HEK293 (cell line): ENCODE data around the gene ENOX2.

Source experiments
- CTCF ChIA-PET: fragments of 350-600 bp; formaldehyde crosslinking; extraction: SDS; loops from one replicate; lab custom pipeline; 2021; ENCODE audit warnings: antibody characterized with exemption; lab: Yijun Ruan, JAX
- POLR2A ChIA-PET: fragments of 300-600 bp; formaldehyde crosslinking; extraction: SDS; loops from one replicate; lab custom pipeline; 2020; ENCODE audit warnings: antibody characterized with exemption, inconsistent platforms; lab: Yijun Ruan, JAX
- H3K27ac ChIP-seq: fragments of 200-500 bp; sonication (Bioruptor generic); 2 replicates; pipeline ENCODE4 v1.5.1; 2014; ENCODE audit warnings: low read depth, low read length, control low read depth, inconsistent platforms; ENCODE audit errors: extremely low read depth
- H3K36me3 ChIP-seq, 2 experiments: fragments of 200-500 bp in 1 of 2; sonication (Bioruptor generic) in 1 of 2; 1 replicate in 1 of 2; 2 replicates in 1 of 2; pipeline ENCODE4 v1.5.1; 2014 to 2017; ENCODE audit warnings: inconsistent platforms in 2 of 2, low read length in 2 of 2; ENCODE audit not compliant: control insufficient read depth in 2 of 2, insufficient read depth in 1 of 2
- H3K4me1 ChIP-seq: fragments of 200-500 bp; sonication (Bioruptor generic); 2 replicates; pipeline ENCODE4 v1.5.1; 2014; ENCODE audit warnings: mild to moderate bottlenecking, low read length, inconsistent platforms; ENCODE audit not compliant: control insufficient read depth, insufficient read depth
- H3K4me3 ChIP-seq: 2 replicates; pipeline ENCODE4 v1.5.1; 2011; ENCODE audit warnings: low read depth, mild to moderate bottlenecking, control low read depth, low read length, moderate library complexity
- H3K9me3 ChIP-seq: fragments of 200-500 bp; sonication (Bioruptor generic); 2 replicates; pipeline ENCODE4 v1.5.1; 2014; ENCODE audit warnings: low read depth, low read length, inconsistent platforms; ENCODE audit not compliant: control insufficient read depth, insufficient read depth
- EGR2 ChIP-seq: fragments of 450-650 bp; formaldehyde crosslinking; IDR thresholded peaks from 2 replicates; pipeline ENCODE4 v1.5.1; 2016; ENCODE audit warnings: low read depth, missing biosample characterization, missing genetic modification characterization
- FEZF1 ChIP-seq: fragments of 450-650 bp; formaldehyde crosslinking; IDR thresholded peaks from 2 replicates; pipeline ENCODE4 v1.5.1; 2016; ENCODE audit warnings: missing biosample characterization, missing genetic modification characterization
- GLIS1 ChIP-seq: fragments of 450-650 bp; formaldehyde crosslinking; IDR thresholded peaks from 2 replicates; pipeline ENCODE4 v1.5.1; 2016; ENCODE audit warnings: missing biosample characterization, missing genetic modification characterization
- PRDM1 ChIP-seq: fragments of 450-650 bp; formaldehyde crosslinking; IDR thresholded peaks from 2 replicates; pipeline ENCODE4; 2016; ENCODE audit warnings: missing biosample characterization, missing genetic modification characterization
- SCRT1 ChIP-seq: fragments of 450-650 bp; formaldehyde crosslinking; IDR thresholded peaks from 2 replicates; pipeline ENCODE4 v1.5.1; 2016; ENCODE audit warnings: missing biosample characterization, missing genetic modification characterization, borderline replicate concordance
- SETDB1 ChIP-seq: IDR thresholded peaks from one replicate; pipeline ENCODE4 v1.6.1; 2017; ENCODE audit warnings: mild to moderate bottlenecking, low read length, moderate library complexity, mixed read lengths; ENCODE audit not compliant: insufficient read length
- YY1 ChIP-seq: fragments of 450-650 bp; formaldehyde crosslinking; IDR thresholded peaks from 2 replicates; pipeline ENCODE4 v1.5.1; 2018; ENCODE audit warnings: missing biosample characterization, missing genetic modification characterization
- ZNF133 ChIP-seq: fragments of 450-650 bp; formaldehyde crosslinking; IDR thresholded peaks from 2 replicates; pipeline ENCODE4 v1.5.1; 2016; ENCODE audit warnings: missing biosample characterization, missing genetic modification characterization
- ZNF155 ChIP-seq: fragments of 450-650 bp; formaldehyde crosslinking; IDR thresholded peaks from 2 replicates; pipeline ENCODE4 v1.5.1; 2016; ENCODE audit warnings: missing biosample characterization, missing genetic modification characterization
- ZNF157 ChIP-seq: fragments of 450-650 bp; formaldehyde crosslinking; IDR thresholded peaks from 2 replicates; pipeline ENCODE4 v1.5.1; 2016; ENCODE audit warnings: missing biosample characterization, missing genetic modification characterization
- ZNF16 ChIP-seq: fragments of 450-650 bp; formaldehyde crosslinking; IDR thresholded peaks from 2 replicates; pipeline ENCODE4 v1.5.1; 2016; ENCODE audit warnings: low read depth, missing biosample characterization, missing genetic modification characterization
- ZNF24 ChIP-seq: fragments of 450-650 bp; formaldehyde crosslinking; IDR thresholded peaks from 2 replicates; pipeline ENCODE4 v1.5.1; 2016; ENCODE audit warnings: missing biosample characterization, missing genetic modification characterization
- ZNF266 ChIP-seq: fragments of 450-650 bp; formaldehyde crosslinking; IDR thresholded peaks from 2 replicates; pipeline ENCODE4 v1.5.1; 2016; ENCODE audit warnings: missing biosample characterization, missing genetic modification characterization, low read depth
- ZNF341 ChIP-seq: fragments of 450-650 bp; formaldehyde crosslinking; IDR thresholded peaks from 2 replicates; pipeline ENCODE4; 2016; ENCODE audit warnings: low read depth, missing biosample characterization, missing genetic modification characterization
- ZNF501 ChIP-seq: fragments of 450-650 bp; formaldehyde crosslinking; IDR thresholded peaks from 2 replicates; pipeline ENCODE4 v1.5.1; 2016; ENCODE audit warnings: missing biosample characterization, missing genetic modification characterization
- ZNF544 ChIP-seq: fragments of 450-650 bp; formaldehyde crosslinking; IDR thresholded peaks from 2 replicates; pipeline ENCODE4 v1.5.0; 2017; ENCODE audit warnings: missing biosample characterization, missing genetic modification characterization
- ZNF596 ChIP-seq: fragments of 450-650 bp; IDR thresholded peaks from 2 replicates; pipeline ENCODE4 v1.5.0; 2018; ENCODE audit warnings: missing biosample characterization, mild to moderate bottlenecking, missing genetic modification characterization, moderate library complexity
- ZNF621 ChIP-seq: fragments of 450-650 bp; formaldehyde crosslinking; IDR thresholded peaks from 2 replicates; pipeline ENCODE4 v1.5.1; 2017; ENCODE audit warnings: missing biosample characterization, missing genetic modification characterization
- ZNF707 ChIP-seq: fragments of 450-650 bp; formaldehyde crosslinking; IDR thresholded peaks from 2 replicates; pipeline ENCODE4 v1.5.1; 2016; ENCODE audit warnings: missing biosample characterization, missing genetic modification characterization
- ZNF776 ChIP-seq: fragments of 450-650 bp; formaldehyde crosslinking; IDR thresholded peaks from 2 replicates; pipeline ENCODE4 v1.5.0; 2017; ENCODE audit warnings: missing biosample characterization, missing genetic modification characterization, borderline replicate concordance
- ZNF843 ChIP-seq: fragments of 450-650 bp; formaldehyde crosslinking; IDR thresholded peaks from 2 replicates; pipeline ENCODE4 v1.5.1; 2016; ENCODE audit warnings: missing biosample characterization, missing genetic modification characterization
- TF ChIP-seq, protein P1 (sequence below): fragments of 450-650 bp; formaldehyde crosslinking; IDR thresholded peaks from 2 replicates; pipeline ENCODE4 v1.5.1; 2016; ENCODE audit warnings: missing biosample characterization, missing genetic modification characterization
- TF ChIP-seq, protein P2 (sequence below): fragments of 450-650 bp; formaldehyde crosslinking; IDR thresholded peaks from 2 replicates; pipeline ENCODE4 v1.5.1; 2016; ENCODE audit warnings: missing biosample characterization, missing genetic modification characterization, borderline replicate concordance
- TF ChIP-seq, protein P3 (sequence below): fragments of 450-650 bp; formaldehyde crosslinking; IDR thresholded peaks from 2 replicates; pipeline ENCODE4 v1.5.1; 2016; ENCODE audit warnings: missing biosample characterization, missing genetic modification characterization, low read depth
- TF ChIP-seq, protein P4 (sequence below): fragments of 450-650 bp; formaldehyde crosslinking; IDR thresholded peaks from 2 replicates; pipeline ENCODE4 v1.5.1; 2016; ENCODE audit warnings: missing biosample characterization, missing genetic modification characterization, borderline replicate concordance

Gene ENOX2

DNA sequence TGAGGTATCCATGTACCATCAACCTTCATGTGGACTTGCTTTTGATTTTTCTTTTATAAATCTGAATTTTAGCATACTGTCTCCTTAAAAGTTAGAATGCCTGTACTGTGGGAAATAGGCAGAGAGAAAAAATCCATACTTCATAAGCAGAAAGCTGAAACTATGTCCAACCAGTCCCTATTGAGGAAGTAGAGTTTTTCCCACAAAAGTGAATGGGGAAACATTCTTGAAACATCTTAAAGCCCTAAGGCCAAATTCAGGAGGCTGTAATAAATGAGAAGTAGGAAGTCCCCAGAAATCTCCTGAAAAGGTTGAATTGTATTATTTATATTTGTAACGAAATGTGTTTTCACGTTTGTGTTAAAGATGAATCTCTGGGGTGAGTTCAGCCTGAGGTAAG, 56.3 kb downstream of the ENOX2 start (continued):
- TF ChIP-seq SETDB1 (no peak), ZNF341 (no peak), ZNF266 (tag by site-specific recombination) (no peak), EGR2 (no peak), GLIS1 (tag by site-specific recombination) (no peak), ZNF155 (tag by site-specific recombination) (no peak), ZNF544 (no peak), ZNF843 (no peak), ZNF24 (tag by site-specific recombination) (no peak)
- TF ChIP-seq, protein P1, sequence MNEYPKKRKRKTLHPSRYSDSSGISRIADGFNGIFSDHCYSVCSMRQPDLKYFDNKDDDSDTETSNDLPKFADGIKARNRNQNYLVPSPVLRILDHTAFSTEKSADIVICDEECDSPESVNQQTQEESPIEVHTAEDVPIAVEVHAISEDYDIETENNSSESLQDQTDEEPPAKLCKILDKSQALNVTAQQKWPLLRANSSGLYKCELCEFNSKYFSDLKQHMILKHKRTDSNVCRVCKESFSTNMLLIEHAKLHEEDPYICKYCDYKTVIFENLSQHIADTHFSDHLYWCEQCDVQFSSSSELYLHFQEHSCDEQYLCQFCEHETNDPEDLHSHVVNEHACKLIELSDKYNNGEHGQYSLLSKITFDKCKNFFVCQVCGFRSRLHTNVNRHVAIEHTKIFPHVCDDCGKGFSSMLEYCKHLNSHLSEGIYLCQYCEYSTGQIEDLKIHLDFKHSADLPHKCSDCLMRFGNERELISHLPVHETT (tag by site-specific recombination): no peak

DNA sequence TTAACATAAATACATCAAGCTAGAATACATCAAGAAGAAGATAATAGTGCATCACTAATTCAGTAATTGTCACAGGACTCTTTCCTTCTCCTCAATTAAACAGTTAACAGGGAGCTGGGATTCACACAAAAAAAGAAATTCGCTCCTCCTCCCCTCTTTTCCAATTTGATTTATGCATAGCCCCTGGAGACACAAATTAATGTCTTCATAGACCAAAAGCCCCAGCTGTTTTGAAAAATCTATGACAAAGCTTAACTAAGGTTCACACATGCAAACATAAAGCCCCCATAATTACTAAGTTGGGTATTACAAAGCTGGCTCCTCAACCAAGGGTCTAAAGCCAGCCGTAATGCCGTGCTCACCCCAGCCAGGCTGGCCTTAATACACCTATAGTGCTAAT, 61.2 kb downstream of the ENOX2 start:
- H3K27ac ChIP-seq: no peak overlapping the region
- H3K4me3 ChIP-seq: no peak overlapping the region
- no peaks in the 10 kb centered on the region for H3K9me3 ChIP-seq
- ChIA-PET CTCF (no interaction called here), POLR2A (no interaction called here)
- no peaks in the 10 kb centered on the region for H3K4me1 ChIP-seq
- no peaks in the 10 kb centered on the region for H3K36me3 ChIP-seq
- TF ChIP-seq, protein P2, sequence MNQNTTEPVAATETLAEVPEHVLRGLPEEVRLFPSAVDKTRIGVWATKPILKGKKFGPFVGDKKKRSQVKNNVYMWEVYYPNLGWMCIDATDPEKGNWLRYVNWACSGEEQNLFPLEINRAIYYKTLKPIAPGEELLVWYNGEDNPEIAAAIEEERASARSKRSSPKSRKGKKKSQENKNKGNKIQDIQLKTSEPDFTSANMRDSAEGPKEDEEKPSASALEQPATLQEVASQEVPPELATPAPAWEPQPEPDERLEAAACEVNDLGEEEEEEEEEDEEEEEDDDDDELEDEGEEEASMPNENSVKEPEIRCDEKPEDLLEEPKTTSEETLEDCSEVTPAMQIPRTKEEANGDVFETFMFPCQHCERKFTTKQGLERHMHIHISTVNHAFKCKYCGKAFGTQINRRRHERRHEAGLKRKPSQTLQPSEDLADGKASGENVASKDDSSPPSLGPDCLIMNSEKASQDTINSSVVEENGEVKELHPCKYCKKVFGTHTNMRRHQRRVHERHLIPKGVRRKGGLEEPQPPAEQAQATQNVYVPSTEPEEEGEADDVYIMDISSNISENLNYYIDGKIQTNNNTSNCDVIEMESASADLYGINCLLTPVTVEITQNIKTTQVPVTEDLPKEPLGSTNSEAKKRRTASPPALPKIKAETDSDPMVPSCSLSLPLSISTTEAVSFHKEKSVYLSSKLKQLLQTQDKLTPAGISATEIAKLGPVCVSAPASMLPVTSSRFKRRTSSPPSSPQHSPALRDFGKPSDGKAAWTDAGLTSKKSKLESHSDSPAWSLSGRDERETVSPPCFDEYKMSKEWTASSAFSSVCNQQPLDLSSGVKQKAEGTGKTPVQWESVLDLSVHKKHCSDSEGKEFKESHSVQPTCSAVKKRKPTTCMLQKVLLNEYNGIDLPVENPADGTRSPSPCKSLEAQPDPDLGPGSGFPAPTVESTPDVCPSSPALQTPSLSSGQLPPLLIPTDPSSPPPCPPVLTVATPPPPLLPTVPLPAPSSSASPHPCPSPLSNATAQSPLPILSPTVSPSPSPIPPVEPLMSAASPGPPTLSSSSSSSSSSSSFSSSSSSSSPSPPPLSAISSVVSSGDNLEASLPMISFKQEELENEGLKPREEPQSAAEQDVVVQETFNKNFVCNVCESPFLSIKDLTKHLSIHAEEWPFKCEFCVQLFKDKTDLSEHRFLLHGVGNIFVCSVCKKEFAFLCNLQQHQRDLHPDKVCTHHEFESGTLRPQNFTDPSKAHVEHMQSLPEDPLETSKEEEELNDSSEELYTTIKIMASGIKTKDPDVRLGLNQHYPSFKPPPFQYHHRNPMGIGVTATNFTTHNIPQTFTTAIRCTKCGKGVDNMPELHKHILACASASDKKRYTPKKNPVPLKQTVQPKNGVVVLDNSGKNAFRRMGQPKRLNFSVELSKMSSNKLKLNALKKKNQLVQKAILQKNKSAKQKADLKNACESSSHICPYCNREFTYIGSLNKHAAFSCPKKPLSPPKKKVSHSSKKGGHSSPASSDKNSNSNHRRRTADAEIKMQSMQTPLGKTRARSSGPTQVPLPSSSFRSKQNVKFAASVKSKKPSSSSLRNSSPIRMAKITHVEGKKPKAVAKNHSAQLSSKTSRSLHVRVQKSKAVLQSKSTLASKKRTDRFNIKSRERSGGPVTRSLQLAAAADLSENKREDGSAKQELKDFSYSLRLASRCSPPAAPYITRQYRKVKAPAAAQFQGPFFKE: no peak
- TF ChIP-seq ZNF16 (tag by site-specific recombination): no peak
- no peak for TF ChIP-seq ZNF133
- TF ChIP-seq PRDM1: no peak
- no peak for TF ChIP-seq ZNF596 (tag by site-specific recombination)
- no peak for TF ChIP-seq FEZF1 (tag by site-specific recombination)
- TF ChIP-seq, protein P3, sequence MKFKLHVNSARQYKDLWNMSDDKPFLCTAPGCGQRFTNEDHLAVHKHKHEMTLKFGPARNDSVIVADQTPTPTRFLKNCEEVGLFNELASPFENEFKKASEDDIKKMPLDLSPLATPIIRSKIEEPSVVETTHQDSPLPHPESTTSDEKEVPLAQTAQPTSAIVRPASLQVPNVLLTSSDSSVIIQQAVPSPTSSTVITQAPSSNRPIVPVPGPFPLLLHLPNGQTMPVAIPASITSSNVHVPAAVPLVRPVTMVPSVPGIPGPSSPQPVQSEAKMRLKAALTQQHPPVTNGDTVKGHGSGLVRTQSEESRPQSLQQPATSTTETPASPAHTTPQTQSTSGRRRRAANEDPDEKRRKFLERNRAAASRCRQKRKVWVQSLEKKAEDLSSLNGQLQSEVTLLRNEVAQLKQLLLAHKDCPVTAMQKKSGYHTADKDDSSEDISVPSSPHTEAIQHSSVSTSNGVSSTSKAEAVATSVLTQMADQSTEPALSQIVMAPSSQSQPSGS: no peak
- TF ChIP-seq ZNF157 (tag by site-specific recombination): no peak
- TF ChIP-seq SCRT1 (tag by site-specific recombination): no peak
- TF ChIP-seq, protein P4, sequence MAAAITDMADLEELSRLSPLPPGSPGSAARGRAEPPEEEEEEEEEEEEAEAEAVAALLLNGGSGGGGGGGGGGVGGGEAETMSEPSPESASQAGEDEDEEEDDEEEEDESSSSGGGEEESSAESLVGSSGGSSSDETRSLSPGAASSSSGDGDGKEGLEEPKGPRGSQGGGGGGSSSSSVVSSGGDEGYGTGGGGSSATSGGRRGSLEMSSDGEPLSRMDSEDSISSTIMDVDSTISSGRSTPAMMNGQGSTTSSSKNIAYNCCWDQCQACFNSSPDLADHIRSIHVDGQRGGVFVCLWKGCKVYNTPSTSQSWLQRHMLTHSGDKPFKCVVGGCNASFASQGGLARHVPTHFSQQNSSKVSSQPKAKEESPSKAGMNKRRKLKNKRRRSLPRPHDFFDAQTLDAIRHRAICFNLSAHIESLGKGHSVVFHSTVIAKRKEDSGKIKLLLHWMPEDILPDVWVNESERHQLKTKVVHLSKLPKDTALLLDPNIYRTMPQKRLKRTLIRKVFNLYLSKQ: no peak
- no peak for TF ChIP-seq GLIS1 (tag by site-specific recombination)
- TF ChIP-seq ZNF776 (tag by site-specific recombination): no peak
- TF ChIP-seq ZNF621: no peak
- no peak for TF ChIP-seq ZNF707 (tag by site-specific recombination)
- TF ChIP-seq YY1 (tag by site-specific recombination): no peak
- TF ChIP-seq ZNF501 (tag by site-specific recombination): no peak
